GM19240 (cell line): Measurements from ENCODE around the gene DCLRE1C.
"Not testable (repeated sequence)": the region's sequence is repeated elsewhere in the genome, so short reads cannot be mapped to it uniquely, and the experiment has no call there.

Experiments used
- DNase-seq: peaks from one replicate; pipeline ENCODE4 v3.0.0; 2011; ENCODE audit warnings: low spot score; ENCODE audit not compliant: insufficient read length

DCLRE1C gene

DNA sequence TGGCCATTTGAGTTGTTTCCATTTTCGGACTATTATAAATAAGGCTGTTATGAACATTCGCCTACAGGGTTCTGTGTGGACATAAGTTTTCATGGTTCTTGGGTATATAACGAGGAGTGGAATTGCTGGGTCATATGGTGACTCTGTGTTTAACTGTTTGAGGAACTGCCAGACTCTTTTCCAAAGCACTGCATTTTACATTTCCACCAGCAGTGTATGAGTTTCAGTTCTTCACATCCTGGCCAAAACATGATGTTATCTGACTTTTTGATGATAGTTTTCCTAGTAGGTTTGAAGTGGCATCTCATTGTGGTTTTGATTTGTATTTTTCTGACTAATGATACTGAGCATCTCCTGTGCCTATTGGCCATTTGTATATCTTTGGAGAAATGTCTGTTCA is 69.8 kb downstream of the DCLRE1C start:
- no peak for DNase-seq

- DNase-seq, result no peak
These were observed 73.7 kb downstream of the DCLRE1C start for GRCh38 chr10:14880229-14880628.

- no peak for DNase-seq
These were observed 74.0 kb downstream of the DCLRE1C start for GRCh38 chr10:14879928-14880193.

GRCh38 chr10:14879124-14879927 is 74.6 kb downstream of the DCLRE1C start:
- DNase-seq, result no peak

DNA sequence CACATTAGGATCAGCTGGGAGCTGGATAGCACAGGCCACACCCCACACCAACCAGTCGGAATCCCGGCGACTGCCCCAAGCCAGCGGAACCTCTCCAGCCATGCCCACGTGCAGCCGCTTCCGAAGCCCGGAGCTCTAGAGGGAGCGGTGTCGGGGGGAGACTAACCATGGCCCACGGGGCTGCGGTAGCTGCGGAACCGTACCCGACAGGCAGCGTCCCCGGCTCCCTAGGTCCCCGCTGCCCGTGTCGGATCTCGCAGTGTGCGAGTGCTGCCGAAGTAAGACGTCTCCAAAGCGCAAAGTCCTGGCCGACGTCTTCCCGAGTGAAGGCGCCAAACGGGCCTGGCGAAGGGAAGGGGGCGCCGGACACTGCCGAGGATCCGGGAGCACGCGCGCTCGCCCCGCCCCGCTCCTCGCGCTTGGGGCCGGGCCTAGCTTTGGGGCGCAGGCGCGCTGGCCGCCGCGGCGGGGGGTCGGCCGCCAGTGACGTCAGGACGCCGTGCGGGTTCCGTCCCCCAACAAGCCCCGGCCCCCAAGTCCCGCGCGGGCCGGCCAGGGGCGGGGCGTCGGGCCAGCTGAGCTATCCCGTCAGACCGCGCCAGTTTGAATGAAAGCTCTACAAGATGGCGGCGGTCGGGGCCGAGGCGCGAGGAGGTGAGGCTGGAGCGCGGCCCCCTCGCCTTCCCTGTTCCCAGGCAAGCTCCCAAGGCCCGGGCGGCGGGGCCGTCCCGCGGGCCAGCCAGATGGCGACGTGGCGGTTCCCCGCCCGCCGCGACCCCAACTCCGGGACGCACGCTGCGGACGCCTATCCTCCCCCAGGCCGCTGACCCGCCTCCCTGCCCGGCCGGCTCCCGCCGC is 75.4 kb downstream of the DCLRE1C start, which contains the start of gene SUV39H2:
Gene SUV39H2, plus strand, starts transcription at position 601 of the 858 bp plus-strand sequence. Its CDS starts 23 bp downstream, at position 624.
- DNase-seq, result peak; percentile 92

DNA sequence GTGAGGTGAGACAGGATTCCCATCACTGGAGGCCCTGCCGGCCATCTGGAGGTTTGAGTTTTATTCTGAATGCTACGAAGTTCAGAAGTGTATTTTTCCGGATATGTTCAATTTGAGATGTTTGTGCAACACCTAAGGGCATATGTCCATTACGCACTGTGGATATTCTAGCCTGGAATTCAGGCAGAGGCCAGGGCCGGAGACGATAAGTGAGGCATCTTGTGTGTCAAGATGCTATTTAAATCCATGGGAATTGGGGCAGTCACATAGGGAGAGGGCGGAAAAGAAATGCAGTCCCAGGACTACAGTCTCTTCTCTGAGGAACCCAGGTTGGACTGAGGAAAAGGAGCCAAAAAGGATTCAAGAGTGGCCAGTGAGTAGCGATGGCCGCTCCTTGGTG is 77.1 kb downstream of the DCLRE1C start:
- no peak for DNase-seq

DNA sequence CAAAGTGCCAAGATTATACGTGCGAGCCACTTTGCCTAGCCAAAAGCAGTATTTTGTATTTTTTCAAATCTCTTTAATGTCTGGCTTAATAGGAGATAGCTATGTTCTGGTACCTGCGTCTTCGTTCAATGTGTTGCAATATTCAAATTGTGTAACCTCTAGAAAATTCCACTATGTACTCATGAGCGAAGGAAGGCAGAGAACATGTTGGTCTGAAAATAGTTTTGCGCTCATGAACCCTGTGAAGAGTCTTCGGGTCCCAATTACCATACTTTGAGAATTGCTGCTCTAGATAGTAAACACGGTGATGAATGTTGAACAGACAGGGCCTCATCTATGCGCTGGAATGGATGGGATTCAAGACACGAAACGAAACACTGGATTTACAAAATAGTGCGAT is 78.0 kb downstream of the DCLRE1C start:
- no peak for DNase-seq

GRCh38 chr10:14873090-14873760 is 80.7 kb downstream of the DCLRE1C start:
- no peak for DNase-seq

- DNase-seq, result not testable (repeated sequence)
These were observed 89.0 kb downstream of the DCLRE1C start for GRCh38 chr10:14864871-14865270.

- DNase-seq, result not testable (repeated sequence)
These were observed 89.4 kb downstream of the DCLRE1C start for GRCh38 chr10:14864466-14864865.

GRCh38 chr10:14860791-14861190 is 93.1 kb downstream of the DCLRE1C start:
- DNase-seq, result no peak

DNA sequence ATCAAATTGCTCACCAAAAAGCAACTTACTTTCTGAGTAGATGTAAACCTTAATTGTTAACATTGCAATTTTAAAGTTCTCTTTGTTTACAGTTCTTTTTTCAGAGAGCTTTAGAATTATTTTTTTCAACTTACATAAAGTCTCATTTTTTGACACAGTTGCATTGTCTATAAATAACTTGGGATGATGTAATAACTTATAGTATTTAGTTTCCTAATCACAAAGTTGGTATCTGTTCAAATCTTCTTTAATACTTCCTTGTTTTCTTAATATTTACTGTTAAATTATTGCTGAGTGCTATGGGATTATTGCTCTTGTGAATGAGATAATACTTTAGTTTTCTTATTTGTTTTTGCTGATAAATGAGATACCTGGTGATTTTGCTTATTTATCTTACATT is 94.1 kb downstream of the DCLRE1C start:
- DNase-seq, result no peak

DNA sequence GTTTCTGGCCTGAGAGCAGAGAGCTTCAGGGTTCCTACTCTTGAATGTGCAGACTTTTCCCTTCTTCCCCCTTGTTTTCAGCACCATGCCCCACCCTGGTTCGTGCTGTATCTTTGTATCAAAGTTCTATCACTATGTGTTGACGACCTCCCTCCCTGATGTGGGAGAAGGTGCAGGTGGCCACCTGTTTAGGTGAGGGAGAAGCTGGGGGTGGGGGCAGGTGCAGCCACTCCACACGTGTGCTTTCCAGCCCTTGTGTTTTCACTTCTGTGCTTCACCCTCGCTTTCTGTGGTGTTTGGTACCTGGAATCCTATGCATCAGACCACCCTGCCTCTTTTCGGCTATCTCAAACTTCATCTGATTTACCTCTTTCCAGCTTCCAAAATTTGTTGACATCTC is 94.9 kb downstream of the DCLRE1C start:
- DNase-seq, result no peak

DNA sequence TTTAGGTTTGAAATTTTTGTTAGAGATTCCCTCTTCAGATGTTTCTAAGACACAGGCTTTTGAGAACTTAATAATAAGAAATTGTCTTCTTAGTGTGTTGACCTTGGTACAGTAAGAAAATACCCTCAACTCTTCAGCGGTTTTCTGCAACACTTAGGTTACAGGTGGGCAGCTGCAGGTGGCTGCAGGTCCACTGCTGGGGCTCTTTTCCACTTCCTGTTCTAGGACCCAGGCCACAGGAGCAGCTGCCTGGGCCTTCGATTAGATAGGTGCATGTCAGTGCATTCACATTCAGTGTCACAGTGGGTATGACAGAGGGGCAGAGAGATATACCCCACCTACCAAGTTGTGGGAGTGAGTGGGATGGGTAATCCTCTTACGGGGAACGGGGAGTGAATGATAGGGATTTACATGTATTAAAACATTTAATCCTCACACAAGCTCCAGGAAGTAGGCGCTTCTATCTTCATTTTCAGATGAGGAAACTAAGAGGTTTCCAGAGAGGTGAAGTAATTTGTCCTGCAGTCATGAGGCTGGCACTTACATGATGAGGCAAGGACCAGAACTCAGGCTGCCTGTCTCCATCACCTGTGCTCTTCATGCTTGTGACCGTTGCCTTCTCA is 95.4 kb downstream of the DCLRE1C start:
- DNase-seq, result no peak

- no peak for DNase-seq
These were observed 98.4 kb downstream of the DCLRE1C start for GRCh38 chr10:14855453-14855852.

GRCh38 chr10:14852236-14852635 is 101.7 kb downstream of the DCLRE1C start:
- no peak for DNase-seq
